Activated gamma-delta T cell (primary cell): ENCODE measurements around the gene LENG9.
"Not testable (repeated sequence)": the region's sequence is repeated elsewhere in the genome, so short reads cannot be mapped to it uniquely, and the experiment has no call there.

Experiments
- DNase-seq: peaks from one replicate; lab custom pipeline; 2025; lab: John Stamatoyannopoulos, UW

Gene LENG9

GRCh38 chr19:54459282-54460229, 4.0 kb downstream of the LENG9 start:
- DNase-seq, result no peak

DNA sequence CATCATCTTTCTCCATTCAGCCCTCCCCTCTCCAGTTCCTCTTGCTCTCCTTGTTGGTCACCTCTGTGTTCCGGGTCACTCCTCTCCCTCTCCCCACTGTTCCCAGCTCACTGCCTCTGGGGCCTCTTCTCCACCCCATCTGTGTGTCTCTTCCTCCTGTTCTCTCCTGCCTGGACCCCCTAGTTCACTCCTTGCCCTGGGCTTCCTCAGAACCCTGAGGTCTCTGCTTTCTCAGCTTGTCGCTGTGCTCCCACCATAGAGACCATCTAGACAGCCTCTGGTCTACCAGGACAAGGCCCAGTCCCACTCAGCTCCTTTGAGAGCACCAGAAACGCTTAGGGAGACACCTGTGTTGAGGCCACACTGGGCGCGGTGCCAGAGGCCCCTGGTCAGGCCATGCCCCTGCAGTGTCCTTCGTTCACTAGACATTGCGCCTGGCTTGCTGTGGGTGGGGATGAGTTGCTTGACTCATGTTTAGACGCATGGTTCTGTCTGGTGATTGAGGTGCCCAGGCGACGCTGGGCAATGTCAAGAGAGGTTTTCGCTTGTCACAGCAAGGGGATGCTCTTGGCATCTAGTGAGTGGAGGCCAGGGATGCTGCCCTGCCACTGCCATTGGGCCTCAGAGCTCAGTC, 4.8 kb downstream of the LENG9 start:
- no peak for DNase-seq

DNA sequence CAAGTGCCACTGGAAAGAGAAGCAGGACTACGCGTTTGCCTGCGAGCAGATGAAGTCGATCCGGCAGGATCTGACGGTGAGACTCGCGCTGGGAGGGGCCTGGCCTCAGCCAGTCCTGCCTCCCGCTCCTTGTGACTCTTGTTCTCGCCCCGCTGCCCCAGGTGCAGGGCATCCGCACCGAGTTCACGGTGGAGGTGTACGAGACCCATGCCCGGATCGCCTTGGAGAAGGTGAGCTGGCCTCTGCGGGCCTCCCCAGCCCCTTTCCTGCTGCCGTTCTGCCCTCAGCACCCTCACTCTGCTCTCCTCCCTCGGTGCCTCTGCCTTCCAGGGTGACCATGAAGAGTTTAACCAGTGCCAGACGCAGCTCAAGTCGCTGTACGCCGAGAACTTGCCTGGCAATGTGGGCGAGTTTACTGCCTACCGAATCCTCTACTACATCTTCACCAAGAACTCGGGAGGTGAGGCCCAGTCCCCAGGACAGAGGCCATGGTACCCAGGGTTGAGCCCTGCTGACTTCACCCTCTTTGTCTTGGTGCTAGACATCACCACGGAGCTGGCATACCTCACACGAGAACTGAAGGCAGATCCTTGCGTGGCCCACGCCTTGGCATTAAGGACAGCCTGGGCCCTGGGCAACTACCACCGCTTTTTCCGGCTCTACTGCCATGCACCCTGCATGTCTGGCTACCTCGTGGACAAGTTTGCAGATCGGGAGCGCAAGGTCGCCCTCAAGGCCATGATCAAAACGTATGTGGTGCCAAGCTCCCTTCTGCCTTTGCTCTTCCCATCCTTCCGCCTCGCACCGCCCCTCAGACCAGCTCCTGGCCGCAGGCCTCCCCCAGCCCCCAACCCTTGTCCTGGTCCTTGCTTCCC, 5.6 kb downstream of the LENG9 start:
- no peak for DNase-seq

GRCh38 chr19:54456423-54457373, 6.9 kb downstream of the LENG9 start:
- DNase-seq, result no peak

DNA sequence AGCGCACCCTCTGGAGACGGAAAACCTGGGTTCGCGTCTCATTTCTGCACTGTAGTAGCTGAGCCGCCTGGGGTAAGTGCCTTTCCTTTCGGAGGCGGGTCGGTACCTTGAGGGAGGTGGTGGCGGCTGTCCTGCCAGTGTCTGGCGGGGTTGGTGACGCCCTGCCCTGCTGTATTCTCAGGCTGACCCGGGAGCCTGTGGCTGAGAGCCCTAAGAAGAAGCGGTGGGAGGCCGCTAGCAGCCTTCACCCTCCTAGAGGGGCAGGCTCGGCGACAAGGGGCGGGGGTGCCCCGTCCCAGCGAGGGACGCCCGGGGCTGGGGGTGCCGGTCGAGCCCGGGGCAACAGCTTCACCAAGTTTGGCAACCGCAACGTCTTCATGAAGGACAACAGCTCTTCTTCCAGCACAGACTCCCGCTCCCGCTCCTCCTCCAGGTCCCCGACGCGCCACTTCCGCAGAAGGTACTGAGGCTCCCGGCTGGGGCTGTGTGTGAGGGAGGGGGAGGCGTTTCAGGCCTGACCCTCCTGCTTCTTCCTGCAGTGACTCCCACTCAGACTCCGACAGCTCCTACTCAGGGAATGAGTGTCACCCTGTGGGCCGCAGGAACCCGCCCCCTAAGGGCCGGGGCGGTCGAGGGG, 7.7 kb downstream of the LENG9 start:
- DNase-seq, result no peak

DNA sequence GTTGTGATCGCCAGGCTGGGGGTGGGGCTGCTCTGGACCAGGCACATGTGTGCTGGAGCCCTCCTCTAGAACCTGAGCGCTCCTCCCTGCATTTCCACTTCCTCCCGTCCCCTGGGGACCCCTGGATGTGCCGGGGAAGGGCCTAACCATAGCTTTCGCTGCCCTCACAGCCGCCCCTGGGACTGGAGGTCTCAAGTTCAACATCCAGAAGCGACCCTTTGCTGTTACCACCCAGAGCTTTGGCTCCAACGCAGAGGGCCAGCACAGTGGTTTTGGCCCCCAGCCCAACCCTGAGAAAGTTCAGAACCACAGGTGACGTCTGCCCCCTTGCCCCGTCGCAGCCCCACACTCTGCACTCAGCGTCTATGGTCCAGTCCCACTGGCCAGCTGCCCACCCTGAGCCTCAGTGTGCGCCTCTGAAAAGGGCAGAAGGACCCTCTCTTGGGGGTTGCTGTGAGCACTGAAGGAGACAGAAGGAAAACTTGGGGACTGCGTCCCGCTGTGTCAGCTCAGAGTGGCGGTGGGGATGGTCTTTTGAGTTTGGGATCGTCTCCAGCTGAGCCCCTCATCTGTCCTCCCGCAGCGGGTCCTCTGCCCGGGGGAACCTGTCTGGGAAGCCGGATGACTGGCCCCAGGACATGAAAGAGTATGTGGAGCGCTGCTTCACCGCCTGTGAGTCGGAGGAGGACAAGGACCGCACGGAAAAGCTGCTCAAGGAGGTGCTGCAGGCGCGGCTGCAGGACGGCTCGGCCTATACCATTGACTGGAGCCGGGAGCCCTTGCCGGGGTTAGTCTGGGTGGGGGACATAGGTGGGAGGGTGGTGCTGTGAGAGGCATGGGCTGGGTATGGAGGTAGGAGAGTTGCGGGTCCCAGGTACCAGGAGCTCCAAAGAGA, 8.6 kb downstream of the LENG9 start:
- no peak for DNase-seq

DNA sequence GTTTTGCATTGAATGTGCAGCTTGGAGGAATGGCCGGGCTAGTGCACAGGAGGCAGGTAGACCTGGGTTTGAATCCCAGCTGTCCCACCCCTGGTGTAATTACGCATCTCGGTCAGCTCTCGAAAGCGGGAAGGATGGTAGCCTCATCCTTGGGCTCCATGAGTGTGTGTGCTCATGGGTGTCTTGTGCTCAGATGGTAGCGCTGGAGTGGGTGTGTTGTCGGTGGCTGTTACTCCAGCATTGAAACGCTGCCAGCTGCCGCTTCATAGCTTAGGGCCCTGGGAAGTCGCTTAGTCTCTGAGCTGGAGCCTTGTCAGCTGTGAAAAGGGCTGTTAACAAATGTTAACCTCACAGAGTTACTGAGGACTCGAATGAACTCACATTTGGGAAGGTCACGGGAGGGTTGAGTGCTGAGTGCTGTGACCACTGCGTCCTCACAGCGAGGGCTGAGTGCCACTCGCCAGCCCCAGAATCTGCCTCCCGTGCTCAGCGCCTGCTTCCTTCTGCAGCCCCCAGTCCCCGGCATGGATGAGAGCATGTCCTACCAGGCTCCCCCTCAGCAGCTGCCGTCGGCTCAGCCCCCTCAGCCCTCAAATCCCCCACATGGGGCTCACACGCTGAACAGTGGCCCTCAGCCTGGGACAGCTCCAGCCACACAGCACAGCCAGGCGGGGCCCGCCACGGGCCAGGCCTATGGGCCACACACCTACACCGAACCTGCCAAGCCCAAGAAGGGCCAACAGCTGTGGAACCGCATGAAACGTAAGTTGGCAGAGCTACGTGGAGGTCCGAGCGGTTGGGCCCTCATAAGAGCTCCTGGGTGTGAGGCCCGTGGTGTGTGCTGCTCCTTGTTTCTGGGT, 9.4 kb downstream of the LENG9 start:
- no peak for DNase-seq

DNA sequence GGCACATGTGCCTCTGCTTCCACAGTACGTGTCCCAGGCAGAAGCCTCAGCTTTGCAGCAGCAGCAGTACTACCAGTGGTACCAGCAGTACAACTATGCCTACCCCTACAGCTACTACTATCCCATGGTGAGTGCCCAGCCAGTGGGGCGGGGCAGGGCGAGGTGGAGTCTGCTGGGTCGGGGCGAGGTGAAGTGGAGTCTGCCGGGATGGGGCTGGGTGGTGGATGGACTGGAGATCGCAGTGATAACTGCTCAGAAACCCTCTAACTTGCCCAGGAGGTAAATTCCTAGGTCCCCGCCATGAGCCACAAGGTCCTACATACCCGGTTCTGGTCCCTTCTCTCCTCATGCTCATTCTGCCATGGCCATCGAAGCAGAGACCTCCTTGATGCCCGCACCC, 11.0 kb downstream of the LENG9 start:
- no peak for DNase-seq

GRCh38 chr19:54451997-54452396, 11.6 kb downstream of the LENG9 start:
- DNase-seq, result no peak

- DNase-seq, result no peak
Measured at GRCh38 chr19:54451331-54451871, 12.2 kb downstream of the LENG9 start.

- DNase-seq, result no peak
Measured at GRCh38 chr19:54449701-54450069, 13.9 kb downstream of the LENG9 start.

GRCh38 chr19:54448774-54449700, 14.5 kb downstream of the LENG9 start, which contains the start of gene LENG8:
TSS of gene LENG8 (plus strand) at chr19:54449199. CDS start at chr19:54451345, 2,146 bp downstream.
- peak; percentile 97 for DNase-seq

DNA sequence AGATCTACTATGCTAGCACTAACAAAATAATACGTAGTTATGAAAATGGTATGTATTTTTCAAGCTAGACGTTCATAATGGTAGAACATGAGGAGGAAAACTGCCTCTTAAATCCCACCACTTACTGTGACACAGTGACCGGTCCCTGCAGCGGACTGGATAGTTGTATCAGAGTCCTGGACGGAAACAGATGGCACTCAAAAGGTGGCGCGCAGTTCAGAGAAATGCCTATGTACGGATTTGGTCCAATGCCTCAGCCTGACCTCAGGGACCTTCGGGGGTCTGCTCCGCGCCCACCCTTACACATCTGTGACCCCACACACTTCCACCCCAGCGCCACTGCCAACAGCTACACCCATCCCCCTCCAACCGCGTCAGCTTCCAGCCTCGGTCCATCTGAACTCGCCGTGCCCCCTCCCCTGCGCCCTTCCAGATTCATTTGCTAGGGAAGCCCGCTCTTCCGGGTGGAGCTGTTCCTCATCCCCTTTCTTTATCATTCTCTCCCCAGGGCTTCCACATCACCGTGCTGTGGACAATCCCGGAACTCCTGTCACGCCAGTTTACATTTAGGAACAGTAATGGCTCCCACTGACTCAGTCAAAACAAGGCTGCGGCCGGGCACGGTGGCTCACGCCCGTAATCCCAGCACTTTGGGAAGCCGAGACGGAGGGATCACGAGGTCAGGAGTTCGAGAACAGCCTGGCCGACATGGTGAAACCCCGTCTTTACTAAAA, 15.4 kb downstream of the LENG9 start:
- no peak for DNase-seq

DNA sequence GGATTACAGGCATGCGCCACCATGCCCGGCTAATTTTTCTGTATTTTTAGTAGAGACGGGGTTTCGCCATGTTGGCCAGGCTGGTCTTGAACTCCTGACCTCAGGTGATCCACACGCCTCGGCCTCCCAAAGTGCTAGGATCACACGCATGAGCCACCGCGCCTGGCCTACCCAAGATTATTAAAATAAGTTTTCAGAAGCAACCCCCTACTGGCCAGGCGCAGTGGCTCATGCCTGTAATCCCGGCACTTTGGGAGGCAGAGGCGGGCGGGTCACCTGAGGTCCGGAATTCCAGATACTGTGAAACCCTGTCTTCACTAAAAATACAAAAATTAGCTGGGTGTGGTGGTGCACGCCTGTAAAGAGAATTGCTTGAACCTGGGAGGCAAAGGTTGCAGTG, 17.2 kb downstream of the LENG9 start:
- not testable (repeated sequence) for DNase-seq

DNA sequence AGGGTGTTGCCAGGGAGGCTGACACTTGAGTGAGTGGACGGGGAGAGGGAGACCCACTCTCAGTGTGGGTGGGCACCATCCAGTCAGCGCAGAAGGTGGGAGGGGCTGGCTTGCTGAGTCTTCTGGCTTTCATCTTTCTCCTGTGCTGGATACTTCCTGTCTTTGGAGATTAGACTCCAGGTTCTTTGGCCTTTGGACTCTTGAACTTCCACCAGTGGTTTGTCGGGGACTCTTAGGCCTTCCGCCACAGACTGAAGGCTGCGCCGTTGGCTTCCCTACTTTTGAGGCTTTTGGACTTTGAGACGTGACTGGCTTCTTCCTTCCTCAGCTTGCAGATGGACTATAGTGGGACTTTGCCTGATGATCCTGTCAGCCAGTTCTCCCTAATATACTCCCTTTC, 18.8 kb downstream of the LENG9 start:
- no peak for DNase-seq

- no peak for DNase-seq
Measured at GRCh38 chr19:54440641-54441040, 22.9 kb downstream of the LENG9 start.
